Endothelial cell of umbilical vein (primary cell): ENCODE data around the gene GRK1. TPM values are rescaled to one million over a fixed set of nuclear protein-coding genes. Genes with fewer than 3 reads are reported as not detected.

ENCODE experiments used
- BruUV-seq: library from RNA; stranded (reverse); fragments of 400-500 nt; replicated peaks from 2 replicates; lab custom pipeline; 2021; lab: Mats Ljungman, UMichigan
- CTCF ChIA-PET: fragments of 300-600, 350-600 bp; sonication (Branson Sonifier 250); formaldehyde crosslinking; loops from one replicate; lab custom pipeline; 2021; ENCODE audit warnings: antibody characterized with exemption, inconsistent platforms; lab: Charles Lee
- POLR2A ChIA-PET: fragments of 300-600, 350-600 bp; sonication (Branson Sonifier 250); formaldehyde crosslinking; loops from one replicate; lab custom pipeline; 2021; ENCODE audit warnings: antibody characterized with exemption, inconsistent platforms; lab: Charles Lee
- DNase-seq: peaks from one replicate; pipeline ENCODE4 v3.0.0-alpha.2; 2011; ENCODE audit warnings: low read depth, low spot score
- FAIRE-seq: peaks from 2 replicates; lab custom pipeline; 2011; peaks lifted over from hg19 to GRCh38; lab: Jason Lieb, UNC
- H2AFZ ChIP-seq: 2 replicates; pipeline ENCODE4 v1.6.0; 2012; ENCODE audit warnings: low read depth, low read length, control low read depth, inconsistent platforms
- H3K27ac ChIP-seq: 2 replicates; pipeline ENCODE4 v1.5.1; 2011; ENCODE audit warnings: low read depth, mild to moderate bottlenecking, control low read depth, low read length, moderate library complexity; ENCODE audit not compliant: insufficient read depth
- H3K27me3 ChIP-seq, 2 experiments: 2 replicates each; pipeline versions ENCODE4 v1.6.0 to v1.6.1; 2011; ENCODE audit warnings: low read length in 2 of 2, mixed read lengths in 1 of 2; ENCODE audit not compliant: control insufficient read depth in 2 of 2, insufficient read depth in 2 of 2
- H3K36me3 ChIP-seq, 2 experiments: 2 replicates in 1 of 2; 3 replicates in 1 of 2; pipeline ENCODE4 v1.5.1; 2011; ENCODE audit warnings: low read length in 2 of 2, mild to moderate bottlenecking in 1 of 2, moderate library complexity in 1 of 2; ENCODE audit not compliant: control insufficient read depth in 2 of 2, insufficient read depth in 2 of 2; ENCODE audit errors: extremely low read depth in 1 of 2
- H3K4me1 ChIP-seq: 3 replicates; pipeline ENCODE4 v1.5.1; 2011; ENCODE audit warnings: mild to moderate bottlenecking, low read length; ENCODE audit not compliant: control insufficient read depth, insufficient read depth; ENCODE audit errors: extremely low read depth
- H3K4me2 ChIP-seq: 2 replicates; pipeline ENCODE4 v1.6.1; 2011; ENCODE audit warnings: low read length, control low read depth, mixed read lengths; ENCODE audit not compliant: insufficient read depth
- H3K4me3 ChIP-seq, 3 experiments: fragments of 200-600 bp in 1 of 3; sonication (generic), shearing (Covaris generic) in 1 of 3; replicated peaks in 1 of 3; 2 replicates each; pipeline ENCODE4 v1.5.1; 2011 to 2016; ENCODE audit warnings: control low read depth in 3 of 3, low read length in 3 of 3, mild to moderate bottlenecking in 2 of 3, inconsistent platforms in 1 of 3, low read depth in 1 of 3, moderate library complexity in 1 of 3; ENCODE audit not compliant: insufficient read depth in 1 of 3
- H3K79me2 ChIP-seq: 2 replicates; pipeline ENCODE4 v1.6.0; 2012; ENCODE audit warnings: low read length, inconsistent platforms; ENCODE audit not compliant: control insufficient read depth, insufficient read depth
- H3K9ac ChIP-seq: replicated peaks from 2 replicates; pipeline ENCODE3; 2011; ENCODE audit warnings: low read length, control low read depth; ENCODE audit not compliant: insufficient read depth; ENCODE audit errors: extremely low read depth
- H3K9me1 ChIP-seq: replicated peaks from 3 replicates; pipeline ENCODE4 v1.6.0; 2011; ENCODE audit warnings: mild to moderate bottlenecking, low read length; ENCODE audit not compliant: control insufficient read depth, insufficient read depth; ENCODE audit errors: extremely low read depth
- H3K9me3 ChIP-seq: replicated peaks from 2 replicates; pipeline ENCODE4 v1.5.1; 2012; ENCODE audit warnings: low read length, inconsistent platforms; ENCODE audit not compliant: control insufficient read depth, insufficient read depth
- H4K20me1 ChIP-seq: replicated peaks from 2 replicates; pipeline ENCODE3; 2011; ENCODE audit warnings: mild to moderate bottlenecking, low read length; ENCODE audit not compliant: control insufficient read depth, insufficient read depth; ENCODE audit errors: extremely low read depth
- CTCF ChIP-seq, 2 donors: IDR thresholded peaks; 1 replicate in 1 of 2; 2 replicates in 1 of 2; pipeline ENCODE4 v1.5.1; 2011; ENCODE audit warnings: low read length in 2 of 2, mild to moderate bottlenecking in 2 of 2, moderate library complexity in 2 of 2, control low read depth in 1 of 2, inconsistent platforms in 1 of 2, low read depth in 1 of 2; ENCODE audit not compliant: insufficient read depth in 1 of 2; ENCODE audit errors: extremely low read depth in 1 of 2
- EZH2 ChIP-seq: IDR thresholded peaks from 2 replicates; pipeline ENCODE4 v1.6.1; 2012; ENCODE audit warnings: borderline replicate concordance, low read depth, mild to moderate bottlenecking, moderate library complexity, low read length, inconsistent platforms; ENCODE audit not compliant: severe bottlenecking
- FOS ChIP-seq: IDR thresholded peaks from 2 replicates; pipeline ENCODE4 v1.6.1; 2011; ENCODE audit warnings: mild to moderate bottlenecking, low read length, moderate library complexity, borderline replicate concordance; ENCODE audit not compliant: insufficient read depth
- JUN ChIP-seq: IDR thresholded peaks from 2 replicates; pipeline ENCODE4 v1.6.1; 2011; ENCODE audit warnings: borderline replicate concordance, low read depth; ENCODE audit not compliant: insufficient read length, insufficient read depth
- MAX ChIP-seq: IDR thresholded peaks from 2 replicates; pipeline ENCODE4 v1.6.1; 2011; ENCODE audit not compliant: insufficient read depth, insufficient read length
- MYC ChIP-seq: IDR thresholded peaks from one replicate; pipeline ENCODE4 v1.6.1; 2011; ENCODE audit warnings: mild to moderate bottlenecking, low read depth, low read length
- POLR2A ChIP-seq: IDR thresholded peaks from 2 replicates; pipeline ENCODE4 v1.6.1; 2012; ENCODE audit warnings: low read depth, mild to moderate bottlenecking, control low read depth, low read length
- POLR2AphosphoS5 ChIP-seq: IDR thresholded peaks from 2 replicates; pipeline ENCODE4 v1.6.1; 2012; ENCODE audit warnings: low read depth, mild to moderate bottlenecking, control low read depth, low read length, moderate library complexity; ENCODE audit not compliant: insufficient read depth
- dilution Hi-C: fragments of 300-500 bp; cut with MboI; formaldehyde crosslinking; loops from one replicate; pipeline ENCODE4 v1.15.0; 2019; ENCODE audit warnings: low sequenced_read_pairs; ENCODE audit not compliant: extremely low pct_ligation_motif_present
- intact Hi-C: fragments of 100-400 bp; cut with micrococcal nuclease; formaldehyde crosslinking; loops from one replicate; pipeline ENCODE4 v1.10.0; 2022
- polyA plus RNA-seq, 4 experiments: library from polyadenylated mRNA; depleted of rRNA in 3 of 4; stranded (reverse) in 3 of 4; unstranded in 1 of 4; fragments of >200 nt; gene quantifications; 2 replicates each; pipeline versions ENCODE4 v1.2.1 to v1.2.3, GENCODE V29; 2011 to 2012; ENCODE audit warnings: missing spikeins in 1 of 4
- total RNA-seq: library from RNA; stranded (reverse); gene quantifications from 2 replicates; pipeline ENCODE4 v1.2.3, GENCODE V29; 2021

Gene GRK1
- total and polyA plus RNA-seq, 2 donors (not counting 3 experiments of a cell fraction or from before 2014, with no cell fraction given), result not detected

- DNase-seq, result no peak
- ChIA-PET POLR2A (no interaction called here), CTCF (no interaction called here)
- intact Hi-C loops (no loop called here), dilution Hi-C loops (no loop called here)
- Histone ChIP-seq H3K4me3 (no peak overlapping the region), H3K4me2 (no peak overlapping the region), H3K4me1 (peaks cover 13% of the 10 kb centered on the region), H3K9me3 (no peaks in the 10 kb centered on the region), H3K9ac (no peak overlapping the region), H3K79me2 (peaks cover 29% of the 10 kb centered on the region), H3K9me1 (no peaks in the 10 kb centered on the region), H3K27ac (no peak overlapping the region), H2AFZ (no peak overlapping the region), H3K36me3 (peaks cover 19 to 27% of the 10 kb centered on the region in 2 experiments), H4K20me1 (no peaks in the 10 kb centered on the region), H3K27me3 (no peaks in the 10 kb centered on the region)
- no peak for FAIRE-seq
- no TSS peak for BruUV-seq
- no peak for TF ChIP-seq POLR2A
- no peak for TF ChIP-seq EZH2
- TF ChIP-seq POLR2AphosphoS5, result no peak
- no peak for TF ChIP-seq CTCF (IDR thresholded peaks at IDR 0.05; ENCODE audit: extremely low read depth in 1 of 2, insufficient read depth in 1 of 2, low read depth in 1 of 2, low read length in 2 of 2)
- no peak for TF ChIP-seq FOS
- TF ChIP-seq JUN, result no peak
- no peak for TF ChIP-seq MAX
- TF ChIP-seq MYC, result no peak
These were observed 97.2 kb downstream of the GRK1 start for GRCh38 chr13:113763961-113764792.
